Measurements from ENCODE around the gene CRYBG3. TPM values are rescaled to one million over a fixed set of nuclear protein-coding genes. Genes with fewer than 3 reads are reported as not detected.
"Not testable (repeated sequence)": the region's sequence is repeated elsewhere in the genome, so short reads cannot be mapped to it uniquely, and the experiment has no call there.

Gene CRYBG3
- polyA plus RNA-seq, 1 donor from 2014 or later: 1.7 TPM

GRCh38 chr3:97823046-97824004, 1.5 kb downstream of the CRYBG3 start:
- peaks cover 11 to 30% (median 14%) of the 10 kb centered on the region in 3 donors for H3K4me1 Mint-ChIP-seq
- H3K27me3 Mint-ChIP-seq: peaks cover 15% of the 10 kb centered on the region
- no peaks in the 10 kb centered on the region for H3K36me3 Mint-ChIP-seq
- H3K9me3 Mint-ChIP-seq: peaks cover 0 to 3% (median 0%) of the 10 kb centered on the region in 3 donors
- H3K4me3 Mint-ChIP-seq: peak overlapping the region; percentile 92 to 95 (median 94)
- H3K27ac Mint-ChIP-seq: peak overlapping the region; percentile 23 to 90 (median 65)

GRCh38 chr3:97825101-97825500, 3.3 kb downstream of the CRYBG3 start:
- H3K9me3 Mint-ChIP-seq: peaks cover 0 to 3% (median 0%) of the 10 kb centered on the region in 3 donors
- no peaks in the 10 kb centered on the region for H3K36me3 Mint-ChIP-seq
- no peak overlapping the region for H3K4me3 Mint-ChIP-seq
- H3K4me1 Mint-ChIP-seq: peaks cover 11 to 28% (median 14%) of the 10 kb centered on the region in 3 donors
- H3K27ac Mint-ChIP-seq: no peak overlapping the region
- H3K27me3 Mint-ChIP-seq: peaks cover 13% of the 10 kb centered on the region

GRCh38 chr3:97827741-97828471, 6.1 kb downstream of the CRYBG3 start:
- H3K4me1 Mint-ChIP-seq: peaks cover 2 to 12% (median 7%) of the 10 kb centered on the region in 3 donors
- H3K27ac Mint-ChIP-seq: no peak overlapping the region
- no peak overlapping the region for H3K4me3 Mint-ChIP-seq
- H3K27me3 Mint-ChIP-seq: peaks cover 4% of the 10 kb centered on the region
- H3K9me3 Mint-ChIP-seq: peaks cover 0 to 1% (median 0%) of the 10 kb centered on the region in 3 donors
- H3K36me3 Mint-ChIP-seq: no peaks in the 10 kb centered on the region

DNA sequence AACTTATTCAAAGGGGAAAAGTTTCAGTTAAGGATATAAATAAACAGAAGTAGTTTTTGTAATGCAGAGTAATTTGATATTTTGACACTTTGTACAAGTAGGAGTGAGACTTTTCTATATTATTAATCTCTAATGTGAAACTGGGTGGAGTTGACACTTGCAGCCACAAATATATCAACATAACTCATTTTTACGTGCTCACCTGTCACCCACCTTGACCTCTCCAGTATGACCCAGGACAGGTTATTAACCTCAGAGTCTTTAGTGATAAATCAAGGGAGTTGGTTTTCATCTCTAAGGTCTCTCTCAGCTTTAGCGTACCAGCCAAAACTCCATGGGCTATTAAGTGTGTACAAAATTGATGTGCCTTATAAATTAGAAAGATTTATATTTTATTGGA, 7.4 kb downstream of the CRYBG3 start:
- H3K27me3 Mint-ChIP-seq: no peaks in the 10 kb centered on the region
- H3K4me3 Mint-ChIP-seq: no peak overlapping the region
- no peaks in the 10 kb centered on the region for H3K4me1 Mint-ChIP-seq
- no peaks in the 10 kb centered on the region for H3K36me3 Mint-ChIP-seq
- peaks cover 0 to 3% (median 0%) of the 10 kb centered on the region in 3 donors for H3K9me3 Mint-ChIP-seq
- no peak overlapping the region for H3K27ac Mint-ChIP-seq

DNA sequence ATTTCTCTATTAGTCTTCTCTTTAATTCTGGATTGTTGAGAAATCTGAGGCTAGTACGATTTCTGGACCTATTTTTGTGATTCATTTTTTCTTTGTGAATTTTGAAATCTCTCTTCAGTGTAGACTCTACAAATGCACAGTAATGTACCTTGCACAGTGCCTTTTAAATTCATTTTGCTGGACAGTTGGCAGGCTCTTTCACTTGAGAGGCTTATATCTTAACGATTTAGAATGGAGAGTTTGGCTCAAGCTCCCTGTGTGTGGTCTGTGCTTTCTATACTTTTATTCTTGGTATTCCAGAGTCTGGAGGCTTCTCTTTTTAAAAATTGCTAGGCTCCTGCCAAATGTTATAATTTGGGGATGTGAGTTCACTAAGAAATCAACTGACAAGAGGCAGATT, 8.8 kb downstream of the CRYBG3 start:
- Mint-ChIP-seq H3K9me3 (peaks cover 0 to 3% (median 0%) of the 10 kb centered on the region in 3 donors), H3K27ac (no peak overlapping the region), H3K36me3 (no peaks in the 10 kb centered on the region), H3K4me3 (no peak overlapping the region), H3K4me1 (no peaks in the 10 kb centered on the region), H3K27me3 (no peaks in the 10 kb centered on the region)

DNA sequence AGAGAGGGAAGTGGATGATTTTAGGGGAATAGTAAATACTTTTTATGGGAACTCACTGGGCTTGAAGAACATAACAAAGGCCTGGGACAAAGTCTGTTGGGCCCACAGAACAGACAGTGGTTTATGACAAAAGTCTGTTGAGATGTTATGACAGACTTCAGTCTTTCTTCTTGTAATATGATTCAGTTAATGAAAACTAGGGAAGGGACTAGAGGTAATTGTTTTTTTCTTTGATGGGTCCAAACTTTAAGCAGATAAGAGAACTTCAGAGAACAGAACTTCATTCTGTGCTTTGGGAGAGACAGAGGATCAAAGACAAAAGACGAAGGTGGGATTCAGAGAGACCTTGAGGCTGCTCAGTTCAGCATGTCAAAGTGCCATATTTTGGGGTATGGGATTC, 9.3 kb downstream of the CRYBG3 start:
- peaks cover 0 to 3% (median 0%) of the 10 kb centered on the region in 3 donors for H3K9me3 Mint-ChIP-seq
- H3K4me3 Mint-ChIP-seq: no peak overlapping the region
- no peaks in the 10 kb centered on the region for H3K4me1 Mint-ChIP-seq
- H3K36me3 Mint-ChIP-seq: no peaks in the 10 kb centered on the region
- no peak overlapping the region for H3K27ac Mint-ChIP-seq
- H3K27me3 Mint-ChIP-seq: no peaks in the 10 kb centered on the region

DNA sequence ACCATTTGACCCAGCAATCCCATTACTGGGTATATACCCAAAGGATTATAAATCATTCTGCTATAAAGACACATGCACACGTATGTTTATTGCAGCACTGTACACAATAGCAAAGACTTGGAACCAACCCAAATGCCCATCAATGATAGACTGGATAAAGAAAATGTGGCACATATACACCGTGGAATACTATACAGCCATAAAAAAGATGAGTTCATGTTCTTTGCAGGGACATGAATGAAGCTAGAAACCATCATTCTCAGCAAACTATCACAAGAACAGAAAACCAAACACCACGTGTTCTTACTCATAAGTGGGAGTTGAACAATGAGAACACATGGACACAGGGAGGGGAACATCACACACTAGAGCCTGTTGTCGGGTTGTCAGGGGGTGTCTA, 11.4 kb downstream of the CRYBG3 start:
- not testable (repeated sequence) for H3K4me1 Mint-ChIP-seq, H3K9me3 Mint-ChIP-seq, H3K4me3 Mint-ChIP-seq, H3K36me3 Mint-ChIP-seq, H3K27me3 Mint-ChIP-seq, H3K27ac Mint-ChIP-seq

DNA sequence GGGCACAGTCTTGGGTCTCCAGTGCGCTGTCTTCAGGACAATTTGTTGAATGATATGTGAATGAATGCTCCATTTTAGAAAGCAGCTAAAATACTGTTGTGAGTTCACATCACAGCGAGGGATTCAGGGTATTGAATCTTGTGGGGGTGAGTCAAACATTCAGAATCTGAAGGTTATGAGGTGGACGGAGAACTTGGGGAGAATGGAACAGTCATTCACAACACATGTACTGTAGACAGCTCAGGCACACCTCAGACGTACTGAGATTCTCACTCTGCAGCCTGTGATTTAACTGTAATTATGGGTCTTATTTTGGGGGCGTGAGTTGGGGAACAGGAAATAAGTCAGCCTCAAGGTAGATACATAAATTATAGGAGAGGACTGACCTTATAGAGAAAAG, 13.9 kb downstream of the CRYBG3 start:
- Mint-ChIP-seq H3K36me3 (peaks cover 2% of the 10 kb centered on the region), H3K4me3 (no peak overlapping the region), H3K9me3 (peaks cover 0 to 3% (median 0%) of the 10 kb centered on the region in 3 donors)

DNA sequence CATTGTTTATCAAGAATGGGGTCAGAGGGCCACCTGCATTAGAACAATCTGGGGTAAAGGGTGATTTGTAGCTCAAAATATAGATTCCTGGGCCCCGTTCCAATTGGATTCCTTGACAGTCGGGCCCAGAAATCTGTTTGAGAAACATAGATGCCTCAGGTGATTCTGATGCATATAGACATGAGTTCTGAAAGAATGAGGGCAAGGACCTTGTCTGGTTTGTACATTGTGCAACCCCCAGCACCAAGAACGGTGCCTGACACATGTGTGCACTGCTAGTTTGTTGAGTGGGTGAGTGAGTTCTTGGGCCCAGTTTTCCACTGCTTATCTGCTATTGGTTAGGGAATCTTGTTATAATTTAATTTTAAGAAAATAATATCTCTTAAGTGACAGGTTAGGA, 16.6 kb downstream of the CRYBG3 start:
- peak overlapping the region in 1 of 3 donors; percentile 10 for H3K27ac Mint-ChIP-seq
- no peak overlapping the region for H3K4me3 Mint-ChIP-seq
- no peaks in the 10 kb centered on the region for H3K9me3 Mint-ChIP-seq
- H3K36me3 Mint-ChIP-seq: peaks cover 2% of the 10 kb centered on the region
- H3K4me1 Mint-ChIP-seq: no peaks in the 10 kb centered on the region
- no peaks in the 10 kb centered on the region for H3K27me3 Mint-ChIP-seq

More for the DNA sequence above, 13.9 kb downstream of the CRYBG3 start:
- Mint-ChIP-seq H3K4me1 (no peaks in the 10 kb centered on the region), H3K27me3 (no peaks in the 10 kb centered on the region), H3K27ac (no peak overlapping the region)

- H3K9me3 Mint-ChIP-seq: no peaks in the 10 kb centered on the region
- no peaks in the 10 kb centered on the region for H3K4me1 Mint-ChIP-seq
- no peak overlapping the region for H3K4me3 Mint-ChIP-seq
These were observed 18.1 kb downstream of the CRYBG3 start for GRCh38 chr3:97839944-97840343.

GRCh38 chr3:97841304-97841703, 19.5 kb downstream of the CRYBG3 start:
- no peaks in the 10 kb centered on the region for H3K27me3 Mint-ChIP-seq
- H3K4me1 Mint-ChIP-seq: no peaks in the 10 kb centered on the region
- no peaks in the 10 kb centered on the region for H3K9me3 Mint-ChIP-seq
- H3K27ac Mint-ChIP-seq: no peak overlapping the region
- peaks cover 3% of the 10 kb centered on the region for H3K36me3 Mint-ChIP-seq
- no peak overlapping the region for H3K4me3 Mint-ChIP-seq

More at GRCh38 chr3:97839944-97840343, 18.1 kb downstream of the CRYBG3 start:
- Mint-ChIP-seq H3K27me3 (no peaks in the 10 kb centered on the region), H3K36me3 (peaks cover 2% of the 10 kb centered on the region), H3K27ac (no peak overlapping the region)

GRCh38 chr3:97841956-97842355, 20.1 kb downstream of the CRYBG3 start:
- Mint-ChIP-seq H3K9me3 (no peaks in the 10 kb centered on the region), H3K36me3 (peaks cover 3% of the 10 kb centered on the region), H3K27me3 (no peaks in the 10 kb centered on the region), H3K4me1 (no peaks in the 10 kb centered on the region), H3K27ac (no peak overlapping the region), H3K4me3 (no peak overlapping the region)

DNA sequence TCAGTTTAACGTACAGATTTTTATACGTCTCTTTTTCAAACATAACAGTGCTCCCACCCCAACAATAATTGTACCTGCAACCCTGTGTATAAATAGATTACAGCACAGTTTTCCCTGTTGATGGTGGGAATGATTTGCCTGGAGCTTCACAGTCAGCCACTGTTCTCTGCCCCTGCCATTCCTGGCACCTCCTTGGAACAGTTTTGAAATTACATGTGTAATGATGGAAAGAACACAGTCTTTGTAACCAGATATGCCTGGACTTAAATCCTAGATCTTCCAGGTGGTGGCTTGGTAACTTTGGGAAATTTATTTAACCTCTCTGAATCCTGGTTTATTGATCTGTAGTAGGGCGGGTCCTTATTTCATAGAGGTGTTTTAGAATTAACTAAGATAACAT, 27.0 kb downstream of the CRYBG3 start:
- Mint-ChIP-seq H3K27ac (no peak overlapping the region), H3K27me3 (no peaks in the 10 kb centered on the region), H3K4me3 (no peak overlapping the region), H3K4me1 (no peaks in the 10 kb centered on the region), H3K36me3 (peaks cover 6% of the 10 kb centered on the region), H3K9me3 (peaks cover 1 to 3% (median 2%) of the 10 kb centered on the region in 3 donors)

DNA sequence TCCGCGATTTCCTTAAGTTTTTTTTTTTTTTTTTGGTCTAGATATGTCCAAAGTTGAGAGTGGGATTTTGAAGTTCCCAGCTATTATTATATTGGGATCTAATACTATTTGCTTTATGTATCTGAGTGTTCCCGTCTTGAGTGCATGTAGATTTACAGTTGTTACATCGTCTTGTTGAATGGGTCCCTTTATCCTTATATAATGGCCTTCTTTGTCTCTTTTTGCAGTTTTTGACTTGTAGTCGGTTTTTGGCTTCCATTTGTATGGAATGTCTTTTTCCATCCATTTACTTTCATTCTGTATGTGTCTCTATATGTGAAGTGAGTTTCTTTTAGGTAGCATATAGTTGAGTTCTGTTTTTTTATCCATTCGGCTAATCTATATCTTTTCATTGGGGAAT, 35.6 kb downstream of the CRYBG3 start:
- peaks cover 1 to 6% (median 2%) of the 10 kb centered on the region in 3 donors for H3K9me3 Mint-ChIP-seq
- H3K27ac Mint-ChIP-seq: peak overlapping the region in 1 of 3 donors; percentile 1
- H3K36me3 Mint-ChIP-seq: peaks cover 1% of the 10 kb centered on the region
- no peaks in the 10 kb centered on the region for H3K4me1 Mint-ChIP-seq
- no peaks in the 10 kb centered on the region for H3K27me3 Mint-ChIP-seq
- no peak overlapping the region for H3K4me3 Mint-ChIP-seq

GRCh38 chr3:97860364-97860763, 38.6 kb downstream of the CRYBG3 start:
- Mint-ChIP-seq H3K9me3 (no peaks in the 10 kb centered on the region), H3K27ac (no peak overlapping the region), H3K27me3 (no peaks in the 10 kb centered on the region), H3K4me3 (no peak overlapping the region), H3K4me1 (no peaks in the 10 kb centered on the region), H3K36me3 (no peaks in the 10 kb centered on the region)

Measured in IgD-negative memory B cell (primary cell).